A549 (cell line): ENCODE measurements around the gene SH3RF3. TPM values are rescaled to one million over a fixed set of nuclear protein-coding genes. Genes with fewer than 3 reads are reported as not detected.

ENCODE experiments used
- ATAC-seq, 2 experiments: fragments of 200-7000 bp in 1 of 2; fragments of >200 bp in 1 of 2; cut with Nextera tagmentation in 1 of 2; cut with Tn5 transposase in 1 of 2; 3 replicates each; pipeline versions ENCODE4 v1.8.0 to v1.9.1; 2018 to 2020; ENCODE audit warnings: mild to moderate bottlenecking in 1 of 2, moderate library complexity in 1 of 2
- CTCF ChIA-PET: fragments of 300-600 bp; sonication (Branson Sonifier 250); formaldehyde crosslinking; extraction: SDS; loops from one replicate; lab custom pipeline; 2021; ENCODE audit warnings: antibody characterized with exemption, inconsistent platforms; lab: Yijun Ruan, JAX
- POLR2A ChIA-PET: fragments of 350-600 bp; formaldehyde crosslinking; extraction: SDS; loops from one replicate; lab custom pipeline; 2021; ENCODE audit warnings: antibody characterized with exemption, inconsistent platforms; lab: Yijun Ruan, JAX
- DNase-seq, 2 experiments: peaks; one replicate each; pipeline versions ENCODE4 v3.0.0 to v3.0.0-alpha.2; 2011 to 2016; ENCODE audit warnings: low read depth in 1 of 2, low spot score in 1 of 2
- FAIRE-seq: peaks from 2 replicates; lab custom pipeline; 2011; peaks lifted over from hg19 to GRCh38; lab: Jason Lieb, UNC
- H3K27ac ChIP-seq, 2 experiments: fragments of >200 bp; sonication (Bioruptor Twin); formaldehyde crosslinking; 3 replicates each; pipeline ENCODE4 v1.5.1; 2016 to 2017
- H3K4me1 ChIP-seq: fragments of >200 bp; sonication (Bioruptor Twin); formaldehyde crosslinking; 3 replicates; pipeline ENCODE4 v1.6.1; 2016
- H3K4me2 ChIP-seq: fragments of >200 bp; sonication (Bioruptor Twin); formaldehyde crosslinking; 3 replicates; pipeline ENCODE4 v1.6.1; 2016
- H3K4me3 ChIP-seq: fragments of >200 bp; sonication (Bioruptor Twin); formaldehyde crosslinking; 3 replicates; pipeline ENCODE4 v1.5.1; 2016
- H3K9me3 ChIP-seq: fragments of >200 bp; sonication (Bioruptor Twin); formaldehyde crosslinking; 3 replicates; pipeline ENCODE4 v1.6.1; 2016
- ATOH8 ChIP-seq: fragments of 250-450 bp; sonication (Bioruptor Pico); IDR thresholded peaks from 2 replicates; pipeline ENCODE4 v1.5.0; 2020; ENCODE audit warnings: low read depth, mild to moderate bottlenecking, moderate library complexity
- CBX2 ChIP-seq: fragments of 200-600 bp; sonication (generic); IDR thresholded peaks from 2 replicates; pipeline ENCODE4 v1.6.1; 2016; ENCODE audit warnings: low read depth, mild to moderate bottlenecking, borderline replicate concordance
- CEBPB ChIP-seq, 2 experiments: fragments of >200 bp in 1 of 2; sonication (Bioruptor Twin) in 1 of 2; formaldehyde crosslinking in 1 of 2; IDR thresholded peaks; 2 replicates each; pipeline ENCODE4 v1.6.1; 2012 to 2016
- CHD2 ChIP-seq: fragments of 150-350 bp; IDR thresholded peaks from 2 replicates; pipeline ENCODE4 v1.6.1; 2014; ENCODE audit warnings: low read length; ENCODE audit not compliant: partially characterized antibody
- E2F6 ChIP-seq: IDR thresholded peaks from 2 replicates; pipeline ENCODE4 v1.6.1; 2012; ENCODE audit warnings: low read depth, borderline replicate concordance
- ESRRA ChIP-seq: fragments of 150-350 bp; IDR thresholded peaks from 2 replicates; pipeline ENCODE4 v1.6.1; 2014; ENCODE audit warnings: mild to moderate bottlenecking, low read length, borderline replicate concordance
- FOSB ChIP-seq: fragments of 250-450 bp; sonication (Bioruptor Pico); IDR thresholded peaks from 2 replicates; pipeline ENCODE4 v1.5.0; 2020; ENCODE audit warnings: mild to moderate bottlenecking, moderate library complexity
- GATA3 ChIP-seq: IDR thresholded peaks from 2 replicates; pipeline ENCODE4 v1.6.1; 2012; ENCODE audit warnings: borderline replicate concordance
- HEYL ChIP-seq: fragments of 250-450 bp; sonication (Bioruptor Pico); IDR thresholded peaks from 2 replicates; pipeline ENCODE4 v1.8.0; 2021; ENCODE audit warnings: mild to moderate bottlenecking, moderate library complexity
- HMGXB4 ChIP-seq: fragments of 250-450 bp; sonication (Bioruptor Pico); IDR thresholded peaks from 2 replicates; pipeline ENCODE4 v1.5.0; 2021; ENCODE audit warnings: mild to moderate bottlenecking, moderate library complexity, borderline replicate concordance
- HOXA7 ChIP-seq: fragments of 250-450 bp; sonication (Bioruptor Pico); IDR thresholded peaks from 2 replicates; pipeline ENCODE4 v1.5.0; 2020; ENCODE audit warnings: mild to moderate bottlenecking, moderate library complexity
- HOXB13 ChIP-seq: fragments of 250-450 bp; sonication (Bioruptor Pico); IDR thresholded peaks from 2 replicates; pipeline ENCODE4 v1.5.0; 2020; ENCODE audit warnings: low read depth, mild to moderate bottlenecking, moderate library complexity
- JUN ChIP-seq, 2 experiments: fragments of >200 bp; sonication (Bioruptor Twin); formaldehyde crosslinking; IDR thresholded peaks; 2 replicates in 1 of 2; 3 replicates in 1 of 2; pipeline ENCODE4 v1.6.1; 2016 to 2017
- MAZ ChIP-seq: fragments of 150-350 bp; IDR thresholded peaks from 2 replicates; pipeline ENCODE4 v1.6.1; 2014; ENCODE audit warnings: antibody characterized with exemption, low read depth, low read length, borderline replicate concordance
- MYC ChIP-seq: IDR thresholded peaks from 2 replicates; pipeline ENCODE4 v1.6.1; 2012; ENCODE audit warnings: mild to moderate bottlenecking, inconsistent platforms, low read length, improper control_type of control experiment, borderline replicate concordance
- RCOR1 ChIP-seq: fragments of 150-350 bp; IDR thresholded peaks from 2 replicates; pipeline ENCODE4 v1.6.1; 2014; ENCODE audit warnings: antibody characterized with exemption, low read length, low read depth
- REST ChIP-seq: fragments of 200-600 bp; sonication (generic); IDR thresholded peaks from 2 replicates; pipeline ENCODE4 v1.6.1; 2016; ENCODE audit warnings: antibody characterized with exemption, mild to moderate bottlenecking, moderate library complexity
- RFX5 ChIP-seq: fragments of 450-650 bp; IDR thresholded peaks from 2 replicates; pipeline ENCODE4 v1.7.1; 2014; ENCODE audit warnings: antibody characterized with exemption, mild to moderate bottlenecking, moderate library complexity
- RNF2 ChIP-seq: fragments of 200-600 bp; sonication (generic); IDR thresholded peaks from 2 replicates; pipeline ENCODE4 v1.6.1; 2016; ENCODE audit warnings: low read depth, mild to moderate bottlenecking, antibody characterized with exemption, moderate library complexity, borderline replicate concordance
- SREBF2 ChIP-seq: fragments of 450-650 bp; IDR thresholded peaks from 2 replicates; pipeline ENCODE4 v1.6.1; 2014; ENCODE audit warnings: mild to moderate bottlenecking, moderate library complexity
- USF2 ChIP-seq: fragments of 450-650 bp; IDR thresholded peaks from 2 replicates; pipeline ENCODE4 v1.6.1; 2014; ENCODE audit warnings: antibody characterized with exemption
- ZNF302 ChIP-seq: fragments of 250-450 bp; sonication (Bioruptor Pico); IDR thresholded peaks from 2 replicates; pipeline ENCODE4 v1.9.0; 2021; ENCODE audit warnings: inconsistent platforms, mild to moderate bottlenecking, moderate library complexity
- ZSCAN20 ChIP-seq: fragments of 250-450 bp; sonication (Bioruptor Pico); IDR thresholded peaks from 2 replicates; pipeline ENCODE4 v1.8.0; 2022; ENCODE audit warnings: mild to moderate bottlenecking, moderate library complexity
- WGBS: methylation state at CpG from one replicate; pipeline ENCODE4 v1.1.6; 2017; ENCODE audit errors: missing lambda C conversion rate; 5-methylcytosine and 5-hydroxymethylcytosine counted together
- polyA plus RNA-seq, 4 experiments: library from polyadenylated mRNA; depleted of rRNA in 3 of 4; stranded (reverse); fragments of >200 nt; fragmentation: RNase III in 1 of 4; extraction: RNeasy Plus Mini Kit Qiagen cat#74134 plus additional on column Dnase treatment in 1 of 4; gene quantifications; 2 replicates in 3 of 4; 3 replicates in 1 of 4; pipeline ENCODE4 v1.2.3, GENCODE V29; 2011 to 2017

Gene SH3RF3
- polyA plus RNA-seq, 2 of the 4 experiments (the other 2 are of a cell fraction): 0.04 to 0.21 TPM

GRCh38 chr2:109203246-109204011, 74.4 kb downstream of the SH3RF3 start:
- H3K9me3 ChIP-seq: no peaks in the 10 kb centered on the region
- 88% methylated on average over 22 of the region's 22 CpGs for WGBS
- H3K4me1 ChIP-seq: no peaks in the 10 kb centered on the region
- ATAC-seq: no peak
- H3K4me3 ChIP-seq: no peak overlapping the region
- DNase-seq: no peak
- no peak for FAIRE-seq
- H3K4me2 ChIP-seq: no peak overlapping the region
- POLR2A ChIA-PET: no interaction called here
- CTCF ChIA-PET: no interaction called here
- no peak for TF ChIP-seq USF2
- no peak for TF ChIP-seq ZNF302 (CRISPR knock-in tag)
- no peak for TF ChIP-seq CHD2
- TF ChIP-seq HOXB13 (CRISPR knock-in tag): no peak
- TF ChIP-seq ESRRA: no peak
- TF ChIP-seq MYC: no peak
- TF ChIP-seq GATA3: no peak
- TF ChIP-seq SREBF2: no peak
- no peak for TF ChIP-seq REST
- TF ChIP-seq ATOH8 (CRISPR knock-in tag): no peak
- TF ChIP-seq CEBPB (IDR thresholded peaks at IDR 0.05): no peak
- no peak for TF ChIP-seq HOXA7 (CRISPR knock-in tag)
- TF ChIP-seq HMGXB4 (CRISPR knock-in tag): no peak
- H3K27ac ChIP-seq: no peak overlapping the region

GRCh38 chr2:109204412-109204811, 75.4 kb downstream of the SH3RF3 start:
- FAIRE-seq (no peak), DNase-seq (no peak), ATAC-seq (no peak)
- WGBS: 78% methylated on average over 3 of the region's 3 CpGs
- peaks cover 4% of the 10 kb centered on the region for H3K4me1 ChIP-seq
- no peak overlapping the region for H3K27ac ChIP-seq
- no peak overlapping the region for H3K4me3 ChIP-seq
- ChIA-PET POLR2A (no interaction called here), CTCF (no interaction called here)
- H3K9me3 ChIP-seq: no peaks in the 10 kb centered on the region
- H3K4me2 ChIP-seq: no peak overlapping the region
- TF ChIP-seq USF2 (no peak), MAZ (no peak), CEBPB (IDR thresholded peaks at IDR 0.05) (no peak), RCOR1 (no peak), HEYL (CRISPR knock-in tag) (no peak), RFX5 (no peak), FOSB (CRISPR knock-in tag) (no peak), MYC (no peak), ZSCAN20 (CRISPR knock-in tag) (no peak), SREBF2 (no peak), CBX2 (no peak), RNF2 (no peak), E2F6 (no peak), JUN (IDR thresholded peaks at IDR 0.05) (no peak)
